Endothelial cell of umbilical vein (primary cell): ENCODE measurements around the gene PANX2. TPM values are rescaled to one million over a fixed set of nuclear protein-coding genes. Genes with fewer than 3 reads are reported as not detected.

Source experiments
- BruUV-seq: library from RNA; stranded (reverse); fragments of 400-500 nt; replicated peaks from 2 replicates; lab custom pipeline; 2021; lab: Mats Ljungman, UMichigan
- CTCF ChIA-PET: fragments of 300-600, 350-600 bp; sonication (Branson Sonifier 250); formaldehyde crosslinking; loops from one replicate; lab custom pipeline; 2021; ENCODE audit warnings: antibody characterized with exemption, inconsistent platforms; lab: Charles Lee
- POLR2A ChIA-PET: fragments of 300-600, 350-600 bp; sonication (Branson Sonifier 250); formaldehyde crosslinking; loops from one replicate; lab custom pipeline; 2021; ENCODE audit warnings: antibody characterized with exemption, inconsistent platforms; lab: Charles Lee
- DNase-seq: peaks from one replicate; pipeline ENCODE4 v3.0.0-alpha.2; 2011; ENCODE audit warnings: low read depth, low spot score
- FAIRE-seq: peaks from 2 replicates; lab custom pipeline; 2011; peaks lifted over from hg19 to GRCh38; lab: Jason Lieb, UNC
- H2AFZ ChIP-seq: 2 replicates; pipeline ENCODE4 v1.6.0; 2012; ENCODE audit warnings: low read depth, low read length, control low read depth, inconsistent platforms
- H3K27ac ChIP-seq: 2 replicates; pipeline ENCODE4 v1.5.1; 2011; ENCODE audit warnings: low read depth, mild to moderate bottlenecking, control low read depth, low read length, moderate library complexity; ENCODE audit not compliant: insufficient read depth
- H3K27me3 ChIP-seq, 2 experiments: 2 replicates each; pipeline versions ENCODE4 v1.6.0 to v1.6.1; 2011; ENCODE audit warnings: low read length in 2 of 2, mixed read lengths in 1 of 2; ENCODE audit not compliant: control insufficient read depth in 2 of 2, insufficient read depth in 2 of 2
- H3K36me3 ChIP-seq, 2 experiments: 2 replicates in 1 of 2; 3 replicates in 1 of 2; pipeline ENCODE4 v1.5.1; 2011; ENCODE audit warnings: low read length in 2 of 2, mild to moderate bottlenecking in 1 of 2, moderate library complexity in 1 of 2; ENCODE audit not compliant: control insufficient read depth in 2 of 2, insufficient read depth in 2 of 2; ENCODE audit errors: extremely low read depth in 1 of 2
- H3K4me1 ChIP-seq: 3 replicates; pipeline ENCODE4 v1.5.1; 2011; ENCODE audit warnings: mild to moderate bottlenecking, low read length; ENCODE audit not compliant: control insufficient read depth, insufficient read depth; ENCODE audit errors: extremely low read depth
- H3K4me2 ChIP-seq: 2 replicates; pipeline ENCODE4 v1.6.1; 2011; ENCODE audit warnings: low read length, control low read depth, mixed read lengths; ENCODE audit not compliant: insufficient read depth
- H3K4me3 ChIP-seq, 3 experiments: fragments of 200-600 bp in 1 of 3; sonication (generic), shearing (Covaris generic) in 1 of 3; replicated peaks in 1 of 3; 2 replicates each; pipeline ENCODE4 v1.5.1; 2011 to 2016; ENCODE audit warnings: control low read depth in 3 of 3, low read length in 3 of 3, mild to moderate bottlenecking in 2 of 3, inconsistent platforms in 1 of 3, low read depth in 1 of 3, moderate library complexity in 1 of 3; ENCODE audit not compliant: insufficient read depth in 1 of 3
- H3K79me2 ChIP-seq: 2 replicates; pipeline ENCODE4 v1.6.0; 2012; ENCODE audit warnings: low read length, inconsistent platforms; ENCODE audit not compliant: control insufficient read depth, insufficient read depth
- H3K9ac ChIP-seq: replicated peaks from 2 replicates; pipeline ENCODE3; 2011; ENCODE audit warnings: low read length, control low read depth; ENCODE audit not compliant: insufficient read depth; ENCODE audit errors: extremely low read depth
- H3K9me1 ChIP-seq: replicated peaks from 3 replicates; pipeline ENCODE4 v1.6.0; 2011; ENCODE audit warnings: mild to moderate bottlenecking, low read length; ENCODE audit not compliant: control insufficient read depth, insufficient read depth; ENCODE audit errors: extremely low read depth
- H3K9me3 ChIP-seq: replicated peaks from 2 replicates; pipeline ENCODE4 v1.5.1; 2012; ENCODE audit warnings: low read length, inconsistent platforms; ENCODE audit not compliant: control insufficient read depth, insufficient read depth
- H4K20me1 ChIP-seq: replicated peaks from 2 replicates; pipeline ENCODE3; 2011; ENCODE audit warnings: mild to moderate bottlenecking, low read length; ENCODE audit not compliant: control insufficient read depth, insufficient read depth; ENCODE audit errors: extremely low read depth
- CTCF ChIP-seq, 2 donors: IDR thresholded peaks; 1 replicate in 1 of 2; 2 replicates in 1 of 2; pipeline ENCODE4 v1.5.1; 2011; ENCODE audit warnings: low read length in 2 of 2, mild to moderate bottlenecking in 2 of 2, moderate library complexity in 2 of 2, control low read depth in 1 of 2, inconsistent platforms in 1 of 2, low read depth in 1 of 2; ENCODE audit not compliant: insufficient read depth in 1 of 2; ENCODE audit errors: extremely low read depth in 1 of 2
- EZH2 ChIP-seq: IDR thresholded peaks from 2 replicates; pipeline ENCODE4 v1.6.1; 2012; ENCODE audit warnings: borderline replicate concordance, low read depth, mild to moderate bottlenecking, moderate library complexity, low read length, inconsistent platforms; ENCODE audit not compliant: severe bottlenecking
- FOS ChIP-seq: IDR thresholded peaks from 2 replicates; pipeline ENCODE4 v1.6.1; 2011; ENCODE audit warnings: mild to moderate bottlenecking, low read length, moderate library complexity, borderline replicate concordance; ENCODE audit not compliant: insufficient read depth
- GATA2 ChIP-seq: IDR thresholded peaks from 2 replicates; pipeline ENCODE4 v1.7.0; 2011; ENCODE audit warnings: low read depth, mild to moderate bottlenecking, moderate library complexity, mixed read lengths, low read length; ENCODE audit not compliant: insufficient read length, insufficient read depth
- JUN ChIP-seq: IDR thresholded peaks from 2 replicates; pipeline ENCODE4 v1.6.1; 2011; ENCODE audit warnings: borderline replicate concordance, low read depth; ENCODE audit not compliant: insufficient read length, insufficient read depth
- MAX ChIP-seq: IDR thresholded peaks from 2 replicates; pipeline ENCODE4 v1.6.1; 2011; ENCODE audit not compliant: insufficient read depth, insufficient read length
- MYC ChIP-seq: IDR thresholded peaks from one replicate; pipeline ENCODE4 v1.6.1; 2011; ENCODE audit warnings: mild to moderate bottlenecking, low read depth, low read length
- POLR2A ChIP-seq: IDR thresholded peaks from 2 replicates; pipeline ENCODE4 v1.6.1; 2012; ENCODE audit warnings: low read depth, mild to moderate bottlenecking, control low read depth, low read length
- POLR2AphosphoS5 ChIP-seq: IDR thresholded peaks from 2 replicates; pipeline ENCODE4 v1.6.1; 2012; ENCODE audit warnings: low read depth, mild to moderate bottlenecking, control low read depth, low read length, moderate library complexity; ENCODE audit not compliant: insufficient read depth
- dilution Hi-C: fragments of 300-500 bp; cut with MboI; formaldehyde crosslinking; loops from one replicate; pipeline ENCODE4 v1.15.0; 2019; ENCODE audit warnings: low sequenced_read_pairs; ENCODE audit not compliant: extremely low pct_ligation_motif_present
- intact Hi-C: fragments of 100-400 bp; cut with micrococcal nuclease; formaldehyde crosslinking; loops from one replicate; pipeline ENCODE4 v1.10.0; 2022
- polyA plus RNA-seq, 4 experiments: library from polyadenylated mRNA; depleted of rRNA in 3 of 4; stranded (reverse) in 3 of 4; unstranded in 1 of 4; fragments of >200 nt; gene quantifications; 2 replicates each; pipeline versions ENCODE4 v1.2.1 to v1.2.3, GENCODE V29; 2011 to 2012; ENCODE audit warnings: missing spikeins in 1 of 4
- total RNA-seq: library from RNA; stranded (reverse); gene quantifications from 2 replicates; pipeline ENCODE4 v1.2.3, GENCODE V29; 2021

The PANX2 gene
- total and polyA plus RNA-seq, 2 donors (not counting 3 experiments of a cell fraction or from before 2014, with no cell fraction given): 2.5 to 5.1 TPM

- Histone ChIP-seq H3K9me3 (no peaks in the 10 kb centered on the region), H3K27ac (no peak overlapping the region), H3K9me1 (no peaks in the 10 kb centered on the region), H3K4me3 (no peak overlapping the region), H2AFZ (no peak overlapping the region), H4K20me1 (no peaks in the 10 kb centered on the region), H3K36me3 (peaks cover 19 to 22% of the 10 kb centered on the region in 2 experiments), H3K4me2 (no peak overlapping the region), H3K9ac (no peak overlapping the region), H3K27me3 (no peaks in the 10 kb centered on the region), H3K4me1 (peaks cover 27% of the 10 kb centered on the region), H3K79me2 (peaks cover 7% of the 10 kb centered on the region)
- no peak for TF ChIP-seq POLR2AphosphoS5
- no peak for TF ChIP-seq MAX
- no peak for TF ChIP-seq JUN
- no peak for TF ChIP-seq CTCF (IDR thresholded peaks at IDR 0.05; ENCODE audit: extremely low read depth in 1 of 2, insufficient read depth in 1 of 2, low read depth in 1 of 2, low read length in 2 of 2)
- TF ChIP-seq EZH2: no peak
- no peak for TF ChIP-seq POLR2A
- no peak for TF ChIP-seq GATA2
- TF ChIP-seq FOS: no peak
- TF ChIP-seq MYC: no peak
- no TSS peak for BruUV-seq
- DNase-seq (no peak), FAIRE-seq (no peak)
- ChIA-PET POLR2A (no interaction called here), CTCF (no interaction called here)
- intact Hi-C loops (no loop called here), dilution Hi-C loops (no loop called here)
These were observed 47.4 kb upstream of the PANX2 start for GRCh38 chr22:50123119-50123518.
